Suppressor macrophage treated with lipopolysaccharide for 1 hour (primary cell): ENCODE data around the gene LINGO1.

ENCODE experiments used
- DNase-seq, 3 donors: peaks; one replicate each; pipeline ENCODE4 v3.0.0-alpha.2; 2020 to 2022

Gene LINGO1

GRCh38 chr15:77632534-77633133 is at the start of gene LINGO1:
TSS of gene LINGO1 (minus strand) at chr15:77632912. CDS start at chr15:77632315, 597 bp downstream.
- peak in 2 of 3 donors; percentile 11 to 39 for DNase-seq

GRCh38 chr15:77681362-77681761 is 48.6 kb upstream of the LINGO1 start:
- DNase-seq = no peak

- DNase-seq = no peak
Measured at GRCh38 chr15:77676569-77677375, 44.1 kb upstream of the LINGO1 start.

- DNase-seq = no peak
Measured at GRCh38 chr15:77675806-77676415, 43.2 kb upstream of the LINGO1 start.

GRCh38 chr15:77674327-77674726 is 41.6 kb upstream of the LINGO1 start:
- DNase-seq = no peak

GRCh38 chr15:77673866-77674265 is 41.2 kb upstream of the LINGO1 start:
- no peak for DNase-seq

- DNase-seq = no peak
Measured at GRCh38 chr15:77672135-77672534, 39.4 kb upstream of the LINGO1 start.

- peak in 1 of 3 donors; percentile 6 for DNase-seq
Measured at GRCh38 chr15:77671362-77672056, 38.8 kb upstream of the LINGO1 start.

GRCh38 chr15:77670558-77671361 is 38.0 kb upstream of the LINGO1 start:
- DNase-seq = no peak

- no peak for DNase-seq
Measured at GRCh38 chr15:77669896-77670295, 37.2 kb upstream of the LINGO1 start.

- no peak for DNase-seq
Measured at GRCh38 chr15:77667338-77668234, 34.9 kb upstream of the LINGO1 start.

GRCh38 chr15:77666296-77666660 is 33.6 kb upstream of the LINGO1 start:
- DNase-seq = no peak

GRCh38 chr15:77665530-77666295 is 33.0 kb upstream of the LINGO1 start:
- no peak for DNase-seq

- no peak for DNase-seq
Measured at GRCh38 chr15:77664428-77664827, 31.7 kb upstream of the LINGO1 start.

- DNase-seq = no peak
Measured at GRCh38 chr15:77663256-77663655, 30.5 kb upstream of the LINGO1 start.

- DNase-seq = peak; percentile 69 to 85 (median 73)
Measured at GRCh38 chr15:77659350-77660321, 26.9 kb upstream of the LINGO1 start.

- no peak for DNase-seq
Measured at GRCh38 chr15:77658304-77658703, 25.6 kb upstream of the LINGO1 start.

GRCh38 chr15:77657634-77658238 is 25.0 kb upstream of the LINGO1 start:
- DNase-seq = no peak

- DNase-seq = peak; percentile 49 to 69 (median 55)
Measured at GRCh38 chr15:77656294-77656693, 23.6 kb upstream of the LINGO1 start.
